Measurements from ENCODE around the gene MIAT.

The MIAT gene

DNA sequence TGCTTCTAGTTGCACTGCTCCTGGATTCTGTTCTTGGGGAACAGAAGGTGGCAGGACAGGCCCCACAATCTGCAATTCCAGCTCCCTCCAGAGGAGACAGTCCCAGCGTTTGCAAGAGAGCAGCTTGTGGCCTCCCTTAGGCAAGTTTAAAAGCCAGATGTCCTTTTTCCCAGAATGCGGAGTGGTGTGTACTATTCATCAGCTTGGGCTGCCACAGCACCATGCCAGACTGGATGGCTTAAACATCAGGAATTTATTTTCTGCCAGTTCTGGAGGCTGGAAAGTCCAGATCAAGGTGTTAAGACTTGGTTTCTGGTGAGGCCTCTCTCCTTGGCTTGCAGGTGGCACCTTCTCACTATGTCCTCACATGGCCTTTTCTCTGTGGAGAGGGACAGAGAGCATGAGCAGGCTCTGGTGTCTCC, 11.7 kb downstream of the MIAT start:
- DNase-seq (ENCODE audit: low read depth), result no peak

DNA sequence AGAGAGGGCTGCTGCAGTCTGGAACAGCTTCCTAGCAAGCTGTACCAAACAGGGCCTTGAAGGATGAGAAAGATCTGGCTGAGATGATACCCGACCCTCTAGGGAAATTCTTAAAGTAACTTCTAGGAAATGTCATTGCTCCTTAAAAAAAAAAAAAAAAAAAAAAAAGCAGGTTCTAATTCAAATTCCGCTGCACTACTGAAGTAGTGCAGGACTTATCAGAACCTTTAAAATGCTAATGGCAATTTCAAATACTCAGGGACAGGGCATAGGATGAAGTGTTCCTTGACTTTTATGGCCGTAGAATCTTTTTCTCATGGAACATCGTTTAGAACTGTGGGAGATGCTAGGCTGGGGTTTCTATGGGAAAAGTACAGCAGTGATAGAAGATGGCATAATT, 13.1 kb downstream of the MIAT start:
- no peak for DNase-seq (ENCODE audit: low read depth)

DNA sequence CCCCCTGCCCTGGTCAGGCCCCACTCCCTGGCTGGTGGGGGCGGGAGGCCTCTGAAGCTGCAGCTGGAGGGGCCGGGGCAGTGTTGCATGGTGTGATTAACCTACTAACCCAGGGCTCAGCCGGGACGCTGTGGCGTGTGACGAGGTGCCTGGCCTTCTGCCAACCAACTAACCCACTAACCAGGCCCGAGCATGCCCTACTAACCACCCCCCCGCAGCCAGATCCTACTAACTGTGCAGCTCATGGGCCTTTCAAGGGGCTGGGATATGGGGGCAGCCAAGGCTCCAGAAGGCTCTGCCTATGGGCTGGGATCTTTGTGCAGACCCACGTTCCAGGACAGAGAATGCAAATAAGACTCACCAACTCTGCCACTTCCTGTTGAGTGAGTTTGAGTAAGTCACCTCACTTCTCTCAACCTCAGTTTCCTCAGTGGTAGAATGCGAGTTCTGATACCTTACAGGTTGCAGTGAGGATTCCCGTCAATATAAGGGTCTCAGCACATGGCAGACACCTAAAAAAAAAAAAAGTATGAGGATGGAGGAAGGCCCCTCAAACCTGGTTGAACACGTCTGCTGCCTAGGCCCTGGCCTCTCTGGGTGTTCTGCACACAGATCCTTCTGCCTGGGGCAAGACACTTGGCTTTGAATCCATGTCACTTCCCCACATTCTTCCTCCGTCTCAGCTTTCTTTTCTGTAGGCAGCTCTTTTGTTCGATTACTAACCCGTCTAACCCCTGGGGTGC, 14.1 kb downstream of the MIAT start:
- no peak for DNase-seq (ENCODE audit: low read depth)

DNA sequence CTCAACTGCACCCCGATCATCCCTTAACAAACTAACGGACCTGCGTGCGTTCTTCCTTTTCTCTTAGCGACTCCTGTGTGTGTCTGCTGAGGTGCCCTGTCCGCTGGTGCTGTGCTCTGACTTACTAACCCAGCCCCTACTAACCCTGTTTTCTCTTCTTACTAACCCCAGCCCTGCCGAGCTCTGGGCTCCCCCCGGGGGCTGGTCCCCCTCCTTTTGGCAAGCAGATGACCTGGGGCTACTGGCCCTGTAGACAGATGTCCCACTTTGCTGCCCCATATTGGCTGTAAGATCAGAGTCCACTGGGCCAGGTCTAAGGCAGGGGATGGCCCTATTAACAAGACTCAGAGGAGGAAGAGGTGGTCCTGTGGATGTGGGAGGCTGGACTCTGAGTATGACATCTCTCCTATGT, 14.7 kb downstream of the MIAT start:
- no peak for DNase-seq (ENCODE audit: low read depth)

DNA sequence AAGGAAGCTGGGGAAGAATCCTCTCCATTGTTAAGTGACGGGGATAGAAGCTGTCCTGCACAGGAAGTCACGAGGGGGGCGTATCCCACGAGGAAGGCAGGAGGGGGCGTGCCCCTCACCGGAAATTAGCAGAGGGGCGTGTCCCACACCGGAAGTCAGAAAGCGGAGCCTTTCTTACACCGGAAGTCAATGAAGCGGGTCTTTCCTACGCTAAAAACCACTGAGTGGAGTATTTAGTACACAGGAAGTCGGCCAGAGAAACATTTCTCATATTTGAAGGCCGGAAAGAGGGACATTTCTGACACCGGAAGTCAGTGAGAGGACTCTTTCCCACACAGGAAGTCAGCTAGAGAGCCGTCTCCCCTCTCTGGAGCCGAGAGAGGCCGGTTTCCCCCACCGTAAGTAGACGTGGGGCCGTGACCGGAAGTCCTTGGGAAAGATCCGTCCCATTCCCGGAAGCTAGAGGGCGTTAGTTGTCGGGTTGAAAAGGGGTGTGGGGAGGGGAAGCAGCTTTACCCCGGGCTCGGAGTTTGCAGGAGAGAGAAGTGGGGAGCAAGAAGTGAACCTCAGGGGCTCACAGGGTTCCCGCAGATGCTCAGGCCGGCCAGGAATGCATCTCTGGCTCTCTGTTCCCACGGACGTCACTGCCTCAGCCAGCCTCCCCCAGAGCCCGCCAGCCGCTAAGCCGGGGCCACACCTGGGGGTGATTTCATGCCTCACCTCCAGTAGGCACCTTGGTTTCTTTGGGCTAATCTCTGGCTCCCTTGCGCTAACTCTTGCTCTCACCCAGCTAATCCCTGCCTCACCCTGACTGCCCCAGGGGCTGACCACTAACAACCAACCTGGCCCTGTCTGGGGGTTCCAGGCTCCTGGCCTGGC, 15.4 kb downstream of the MIAT start:
- peak; percentile 86 for DNase-seq (ENCODE audit: low read depth)

DNA sequence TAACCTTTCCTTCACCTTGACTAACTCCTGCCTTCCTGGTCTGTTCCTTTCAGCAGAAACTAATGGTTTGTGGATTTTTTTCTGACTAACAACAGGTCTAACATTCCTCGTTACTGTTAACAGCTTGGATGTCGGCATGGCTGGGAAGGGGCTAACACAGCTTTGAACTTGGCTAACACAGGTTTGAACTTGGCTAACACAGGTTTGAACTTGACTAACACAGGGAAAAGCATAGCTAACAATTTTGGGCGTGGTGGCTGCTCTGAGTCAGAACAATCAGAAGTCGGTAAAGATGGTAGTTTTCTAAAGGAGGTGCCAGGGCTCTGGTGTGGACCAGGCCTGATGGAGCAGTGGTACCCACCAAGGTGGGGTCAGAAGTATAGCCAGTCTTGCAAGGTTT, 16.1 kb downstream of the MIAT start:
- no peak for DNase-seq (ENCODE audit: low read depth)

DNA sequence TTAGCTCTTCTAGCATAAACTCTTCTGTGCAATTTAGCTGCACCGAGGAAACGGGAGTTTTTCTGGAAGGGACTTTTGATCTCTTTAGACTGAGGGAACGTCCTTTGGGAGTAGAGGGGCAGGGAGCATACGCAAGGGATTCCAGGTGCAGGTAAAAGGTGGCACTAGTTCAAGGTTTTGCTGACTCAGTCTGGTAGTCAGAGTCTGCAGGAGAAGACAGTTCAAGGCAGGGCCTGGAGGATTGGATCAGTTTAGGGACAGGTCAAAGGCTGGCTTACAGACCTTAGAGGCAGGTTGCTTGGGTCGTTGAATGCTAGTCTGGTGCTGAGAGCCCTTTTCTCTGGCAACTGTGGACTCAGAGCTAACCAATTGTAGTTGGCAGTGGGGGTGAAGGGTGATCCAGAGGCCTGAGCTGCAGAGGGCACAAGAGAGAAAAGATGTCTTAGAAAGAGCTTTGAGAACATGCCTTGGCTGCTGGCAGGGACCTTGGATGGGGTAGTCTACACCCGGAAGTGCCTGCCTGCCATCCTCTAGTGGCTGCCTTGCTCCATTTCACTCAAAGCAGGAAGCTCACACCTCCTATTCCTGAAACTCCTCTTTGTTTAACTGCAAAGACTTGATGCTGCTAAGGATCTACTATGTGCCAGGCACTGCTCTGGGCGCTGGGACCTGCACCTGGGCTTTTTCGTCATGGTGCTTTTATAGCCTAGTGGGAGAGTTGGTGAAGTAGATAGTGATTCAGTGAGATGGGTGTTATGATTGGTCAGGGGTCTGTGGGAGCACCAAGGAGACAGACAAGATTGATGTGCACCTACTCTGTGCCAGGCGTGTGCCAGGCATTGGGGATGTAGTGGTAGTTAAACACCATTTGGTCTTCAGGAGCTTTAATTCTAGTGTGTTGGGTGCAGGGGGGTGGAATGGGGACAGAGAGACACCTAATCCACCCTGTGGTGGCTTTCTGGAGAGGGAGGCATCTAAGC, 17.1 kb downstream of the MIAT start:
- DNase-seq (ENCODE audit: low read depth), result no peak

DNA sequence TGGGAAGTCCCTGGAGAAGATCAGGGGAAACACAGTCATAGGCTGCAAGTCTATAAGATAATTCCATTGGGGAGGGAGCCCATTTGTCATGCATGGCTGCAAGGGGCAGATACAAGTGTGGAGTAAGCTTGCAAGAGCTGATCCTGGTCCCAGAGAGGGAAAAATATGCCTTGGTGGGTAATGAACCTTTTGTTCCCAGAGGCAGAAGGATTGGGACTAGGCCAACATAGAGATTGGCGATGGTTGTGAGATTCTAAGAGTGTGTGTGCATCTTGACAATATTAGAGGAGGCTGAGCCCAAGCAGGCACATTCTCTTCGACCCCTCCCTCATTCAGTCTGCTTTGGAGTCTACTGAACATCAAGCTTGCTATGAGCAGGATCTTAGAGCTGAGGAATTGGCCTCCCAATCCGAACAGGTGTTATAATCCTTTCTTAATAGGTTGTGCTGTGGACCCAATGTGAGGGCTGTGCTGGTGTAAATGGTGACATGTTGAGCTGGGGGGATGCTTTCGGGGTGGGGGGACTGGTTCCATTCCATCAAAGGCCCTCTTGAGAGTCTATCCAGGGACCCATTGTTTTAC, 18.4 kb downstream of the MIAT start:
- no peak for DNase-seq (ENCODE audit: low read depth)

DNA sequence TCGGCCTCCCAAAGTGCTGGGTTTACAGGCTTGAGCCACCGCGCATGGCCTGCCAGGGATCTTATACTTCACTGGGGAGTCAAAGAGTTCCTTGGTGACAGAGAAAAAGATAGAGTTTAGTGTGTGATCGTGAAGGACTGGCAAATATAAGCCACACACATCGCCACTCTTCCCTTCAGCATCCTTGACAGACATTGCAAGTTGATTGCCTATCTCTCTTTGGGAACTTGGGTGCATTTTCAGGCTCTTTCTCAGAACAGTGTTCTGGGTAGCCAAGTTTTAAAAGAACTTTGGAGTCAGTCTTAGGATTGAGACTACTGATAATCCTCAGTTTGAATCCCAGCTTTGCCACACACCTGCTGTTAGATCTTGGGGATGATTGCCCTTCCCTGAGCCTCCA, 19.8 kb downstream of the MIAT start:
- DNase-seq (ENCODE audit: low read depth), result no peak

DNA sequence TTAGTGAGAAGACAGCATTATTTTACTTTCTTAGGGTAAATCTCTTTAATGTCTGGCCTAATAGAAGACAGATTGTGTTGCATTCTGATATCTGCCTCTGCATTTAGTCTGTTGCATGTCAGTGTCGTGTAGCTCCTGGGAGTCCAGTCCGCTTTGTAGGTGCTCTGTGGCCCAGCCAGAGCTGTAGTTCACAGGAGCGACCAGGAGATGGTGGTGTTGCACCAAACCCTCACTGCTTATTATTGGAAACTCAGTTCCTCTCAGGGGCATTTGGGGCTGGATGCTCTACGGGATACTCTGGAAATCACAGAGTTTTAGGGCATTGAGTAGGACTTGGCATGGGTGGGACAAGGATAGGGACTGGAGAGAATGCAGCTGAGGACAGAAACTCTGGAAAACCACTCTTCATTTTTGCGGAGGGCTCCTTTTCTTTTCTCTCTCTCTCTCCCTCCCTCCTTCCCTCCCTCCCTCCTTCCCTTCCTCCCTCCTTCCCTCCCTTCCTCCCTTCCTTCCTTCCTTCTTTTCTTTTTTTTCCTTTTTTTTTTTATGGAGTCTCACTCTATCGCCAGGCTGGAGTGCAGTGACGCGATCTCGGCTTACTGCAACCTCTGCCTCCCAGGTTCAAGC, 21.7 kb downstream of the MIAT start:
- DNase-seq (ENCODE audit: low read depth), result no peak

DNA sequence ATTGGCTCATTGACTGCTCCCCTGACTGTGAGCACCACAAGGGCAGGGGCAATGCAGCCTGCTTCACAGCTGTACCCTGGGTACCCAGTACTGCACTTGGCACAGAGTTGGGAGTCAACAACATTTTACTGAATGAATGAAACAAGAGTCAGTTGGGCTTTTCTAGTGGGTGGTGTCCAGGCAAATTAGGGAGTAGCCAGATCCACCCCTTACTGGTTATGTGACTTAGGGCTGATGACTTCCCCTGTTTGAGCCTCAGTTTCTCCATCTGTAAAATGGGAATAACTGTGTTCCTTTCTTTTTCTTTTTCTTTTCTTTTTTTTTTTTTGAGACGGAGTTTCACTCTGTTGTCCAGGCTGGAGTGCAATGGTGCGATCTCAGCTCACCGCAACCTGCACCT, 23.1 kb downstream of the MIAT start:
- DNase-seq (ENCODE audit: low read depth), result no peak

DNA sequence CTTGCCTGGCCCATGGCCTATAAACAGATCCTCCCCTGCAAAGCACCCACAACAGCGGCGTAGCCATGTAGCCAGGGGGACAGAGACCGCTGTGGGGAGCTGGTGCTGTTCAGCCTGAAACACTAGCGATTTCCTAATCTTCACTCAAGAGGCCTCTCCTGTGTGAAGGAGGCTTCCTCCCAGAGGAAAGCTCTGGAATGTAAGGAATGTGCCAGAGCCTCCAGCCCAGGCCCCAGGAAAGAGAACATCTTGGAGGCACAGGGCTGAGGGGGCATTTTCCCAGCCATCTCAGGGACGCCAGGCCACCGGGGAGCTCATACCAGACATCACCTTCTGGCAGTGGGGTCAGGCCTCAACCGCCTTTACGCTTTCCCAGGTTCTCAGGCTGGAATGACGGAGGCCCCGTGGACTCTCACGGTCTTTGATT, 24.0 kb downstream of the MIAT start:
- no peak for DNase-seq (ENCODE audit: low read depth)

DNA sequence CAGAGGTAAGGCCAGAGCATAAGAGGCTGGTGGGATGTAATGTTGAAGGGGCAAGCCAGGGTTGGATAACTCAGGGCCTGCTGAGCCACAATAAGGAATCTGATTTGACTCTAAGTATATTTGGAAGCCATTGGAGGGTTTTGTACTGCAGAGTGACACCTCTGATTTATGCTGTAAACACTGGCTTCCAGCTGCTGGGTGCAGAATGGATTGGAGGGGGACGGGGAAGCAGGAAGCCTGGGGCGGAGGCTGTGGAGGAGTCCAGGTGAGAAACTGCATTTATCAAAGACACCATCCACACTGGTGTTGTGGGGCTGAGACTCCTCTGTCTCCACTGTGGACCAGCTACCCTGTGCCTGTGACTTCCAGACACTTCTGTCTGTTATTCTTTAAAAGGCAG, 26.8 kb downstream of the MIAT start:
- no peak for DNase-seq (ENCODE audit: low read depth)

DNA sequence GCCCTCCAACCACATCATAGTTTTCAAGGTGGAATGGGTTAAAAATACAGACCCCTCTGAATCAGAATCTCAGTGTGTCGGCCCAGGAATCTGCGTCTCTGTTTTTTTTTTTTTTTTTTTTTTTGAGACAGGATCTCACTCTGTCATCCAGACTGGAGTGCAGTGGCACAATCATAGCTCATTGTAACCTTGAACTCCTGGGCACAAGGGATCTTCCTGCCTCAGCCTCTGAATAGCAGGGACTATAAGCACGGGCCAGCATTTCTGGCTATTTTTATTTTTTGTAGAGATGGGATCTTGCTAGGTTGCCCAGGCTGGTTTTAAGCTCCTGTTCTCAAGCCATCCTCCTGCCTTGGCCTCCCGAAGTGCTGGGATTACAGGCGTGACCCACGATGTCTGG, 28.2 kb downstream of the MIAT start:
- no peak for DNase-seq (ENCODE audit: low read depth)

DNA sequence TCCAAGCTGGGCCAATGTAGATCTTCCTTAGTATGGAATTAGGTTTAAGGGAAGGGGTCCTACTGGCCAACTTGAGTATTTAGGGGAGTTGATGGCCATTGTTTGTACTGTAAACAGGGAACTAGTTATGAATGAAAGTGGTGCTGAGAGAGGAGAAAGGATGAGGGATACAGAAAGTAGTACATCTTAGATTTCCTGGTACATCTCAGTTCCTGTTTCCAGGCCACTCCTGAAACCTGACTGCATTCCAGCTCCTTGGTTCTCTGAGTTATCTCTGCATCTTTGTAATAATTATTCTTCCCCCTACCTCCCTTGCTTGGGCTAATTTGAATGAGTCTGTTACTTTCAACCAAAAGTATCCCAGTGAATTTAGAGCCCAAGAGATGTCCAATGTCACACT, 30.1 kb downstream of the MIAT start:
- no peak for DNase-seq (ENCODE audit: low read depth)

DNA sequence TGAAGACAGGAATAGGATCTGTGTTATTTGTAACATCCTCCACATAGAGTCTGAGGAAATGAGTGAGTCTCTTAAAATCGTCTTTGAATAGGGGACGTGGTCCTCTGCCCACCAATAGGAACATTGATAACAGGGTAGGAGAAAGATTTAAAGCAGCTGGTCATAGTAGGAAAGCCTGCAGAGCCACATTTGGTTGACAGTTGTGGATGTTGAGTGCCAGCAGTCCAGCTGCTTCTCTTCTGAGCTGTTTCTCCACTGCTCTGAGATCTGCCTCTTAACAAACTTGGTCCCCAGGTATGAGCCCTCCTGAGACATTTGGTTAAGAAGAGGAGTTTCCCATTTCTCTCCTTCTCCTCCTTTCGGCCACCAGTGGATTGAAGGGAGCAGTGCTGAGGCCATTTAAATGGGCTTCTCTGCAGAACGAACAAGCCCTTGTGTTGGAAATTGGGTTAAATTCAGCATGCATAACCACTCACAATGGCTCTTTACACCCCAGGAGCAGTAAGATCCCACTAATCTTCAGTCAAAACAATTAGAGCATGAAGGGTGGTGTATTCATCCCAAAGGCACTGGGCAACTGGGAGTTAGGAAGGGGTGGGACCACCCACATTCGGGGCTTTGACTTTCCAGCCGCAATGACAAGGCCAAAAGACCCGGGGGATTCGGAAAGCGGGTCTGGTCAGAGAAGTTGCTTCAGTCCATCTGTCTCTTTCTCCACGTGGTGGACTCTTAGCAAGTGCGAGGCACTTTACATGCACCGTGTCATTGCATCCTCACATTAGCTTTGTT, 32.3 kb downstream of the MIAT start:
- DNase-seq (ENCODE audit: low read depth), result no peak

DNA sequence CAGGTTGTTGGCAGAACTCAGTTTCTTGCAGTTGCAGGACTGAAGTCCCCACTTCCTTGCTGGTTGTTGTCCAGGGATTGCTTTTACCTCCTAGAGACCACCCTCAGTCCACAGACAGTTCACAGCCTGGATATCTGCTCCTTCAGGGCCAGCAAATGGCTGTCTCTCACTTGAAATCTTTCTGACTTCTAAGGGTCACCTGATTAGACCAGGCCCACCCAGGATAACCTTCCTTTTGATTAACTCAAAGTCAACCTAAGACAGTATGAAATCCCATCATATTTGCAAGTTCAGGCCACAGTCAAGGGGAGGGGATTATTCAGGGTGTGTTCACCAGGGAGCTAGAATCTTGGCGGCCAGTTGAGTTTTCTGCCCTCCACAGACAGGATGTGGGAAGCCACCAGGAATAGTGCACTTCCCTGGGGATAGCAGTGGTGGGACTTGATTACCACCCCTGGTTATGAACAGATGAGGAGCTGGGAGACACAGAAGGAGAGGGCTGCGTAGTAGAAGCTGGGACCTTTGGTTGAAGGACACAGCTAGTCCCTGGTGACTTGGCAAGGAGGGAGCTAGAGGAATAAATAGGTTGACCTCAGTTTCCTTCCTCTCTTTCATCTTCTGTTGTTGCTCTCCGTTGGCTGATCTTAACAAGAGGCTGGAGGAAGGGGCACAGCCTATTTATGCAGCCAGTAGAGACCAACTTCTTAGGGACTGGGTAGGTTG, 33.4 kb downstream of the MIAT start:
- DNase-seq (ENCODE audit: low read depth), result no peak

DNA sequence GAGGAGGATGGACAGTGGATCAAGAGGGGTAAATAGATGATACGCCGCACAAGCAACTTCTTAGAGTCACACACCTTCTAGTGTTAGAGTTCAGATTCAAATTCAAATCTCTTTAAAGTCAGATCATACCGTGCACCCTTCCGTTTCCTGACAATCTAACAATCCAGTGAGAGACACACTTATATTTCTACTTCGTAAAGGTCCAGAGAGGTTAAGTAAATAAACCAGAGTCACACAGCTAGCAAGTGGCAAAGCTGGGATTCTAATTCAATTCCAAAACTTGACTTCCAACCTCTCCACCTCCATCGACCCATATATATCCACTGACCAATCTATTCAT, 34.0 kb downstream of the MIAT start:
- no peak for DNase-seq (ENCODE audit: low read depth)

DNA sequence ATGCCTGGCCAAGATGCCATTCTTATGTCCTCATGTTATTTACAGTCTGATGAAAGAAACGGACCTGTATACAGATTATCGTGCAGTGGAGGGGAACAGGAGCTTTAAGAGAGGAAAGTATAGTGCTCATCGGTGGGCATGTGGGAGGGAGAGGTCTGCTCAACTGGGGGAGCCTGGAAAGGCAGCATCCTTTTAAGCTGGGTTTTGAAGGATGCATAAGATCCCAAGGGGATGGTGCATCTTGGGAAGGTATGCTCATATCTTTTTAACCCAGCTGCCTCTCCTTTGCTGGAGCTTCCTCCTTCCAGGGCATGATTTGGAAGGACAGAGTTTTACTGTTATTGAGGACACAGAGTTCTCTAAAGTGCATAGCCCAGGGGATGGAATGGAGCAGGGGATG, 34.8 kb downstream of the MIAT start:
- no peak for DNase-seq (ENCODE audit: low read depth)

DNA sequence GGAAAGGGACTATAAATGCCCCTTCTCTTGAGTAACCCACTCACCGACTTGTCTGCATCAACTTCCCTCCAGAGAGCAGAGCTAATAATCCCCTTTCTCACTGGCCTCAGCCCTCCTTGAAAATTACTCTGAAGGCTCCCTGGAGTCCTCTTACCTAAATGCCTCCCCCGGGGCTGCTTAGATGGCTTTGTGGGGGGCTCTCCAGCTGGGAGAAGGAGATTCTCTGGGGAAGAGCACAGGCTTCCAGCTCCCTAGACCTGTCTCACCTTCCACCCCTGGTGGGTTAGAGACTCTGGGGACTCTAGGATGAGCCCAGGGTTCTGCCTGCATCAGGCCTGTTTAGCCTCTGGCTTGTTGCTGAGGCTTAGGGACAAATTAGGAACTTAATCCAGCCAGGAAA, 39.8 kb downstream of the MIAT start:
- DNase-seq (ENCODE audit: low read depth), result no peak
